Measurements from ENCODE around the gene GPHA2. TPM values are rescaled to one million over a fixed set of nuclear protein-coding genes. Genes with fewer than 3 reads are reported as not detected.

The GPHA2 gene
- total RNA-seq, 2 donors from 2014 or later, result not detected

DNA sequence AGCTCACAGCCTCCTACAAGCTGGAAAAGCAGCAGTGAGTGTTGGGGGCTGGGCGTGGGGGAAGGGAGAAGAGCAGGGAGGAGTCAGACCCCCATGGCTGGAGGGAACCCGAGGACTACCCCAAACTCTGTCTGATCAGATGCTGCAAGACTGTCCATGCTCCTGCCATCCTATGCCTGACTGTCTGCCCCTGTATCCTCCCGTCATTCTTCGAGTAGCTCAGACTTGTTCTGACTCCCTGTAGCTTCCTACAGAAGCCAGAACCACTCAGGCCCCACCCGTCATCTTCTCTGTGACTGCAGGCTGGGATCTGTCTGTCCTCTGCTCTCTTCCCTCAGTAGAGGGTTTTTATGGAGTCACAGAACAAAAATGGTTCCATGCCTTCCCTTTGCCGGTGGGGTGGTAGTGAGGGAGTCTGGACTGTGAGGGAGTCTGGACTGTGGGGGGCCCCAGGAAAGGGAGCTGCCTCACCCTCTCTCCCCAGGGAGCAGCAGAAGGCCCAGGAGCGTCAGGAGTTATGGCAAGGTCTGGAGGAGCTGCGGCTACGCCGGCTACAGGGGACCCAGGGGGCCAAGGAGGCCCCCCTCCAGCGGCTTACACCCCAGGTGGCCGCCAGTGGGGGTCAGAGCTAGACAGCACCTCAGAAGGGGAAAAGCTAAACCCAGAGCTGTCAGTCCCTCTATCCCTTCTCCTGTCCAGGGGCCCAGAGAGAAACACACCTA is 2.3 kb downstream of the GPHA2 start:
- DNase-seq, result no peak
- ATAC-seq, result no peak
- intact Hi-C loops (cut with DNase I), result loop anchor here in 1 of 2 donors (10.0 kb wide), 1 partner anchor 71 kb away; no protein-coding TSS in a partner anchor

GRCh38 chr11:64932324-64932723 is 3.4 kb downstream of the GPHA2 start:
- no peak for DNase-seq
- intact Hi-C loops (cut with DNase I), result loop anchor here in 1 of 2 donors (10.0 kb wide), 1 partner anchor 72 kb away; no protein-coding TSS in a partner anchor
- ATAC-seq, result no peak

GRCh38 chr11:64931290-64931689 is 4.4 kb downstream of the GPHA2 start:
- intact Hi-C loops (cut with DNase I), result loop anchor here in 1 of 2 donors (10.0 kb wide), 1 partner anchor 74 kb away; no protein-coding TSS in a partner anchor
- ATAC-seq, result no peak
- no peak for DNase-seq

GRCh38 chr11:64930340-64930739 is 5.4 kb downstream of the GPHA2 start:
- ATAC-seq, result no peak
- intact Hi-C loops (cut with DNase I), result loop anchor here in 1 of 2 donors (10.0 kb wide), 1 partner anchor 74 kb away; no protein-coding TSS in a partner anchor
- DNase-seq, result no peak

- DNase-seq (no peak), ATAC-seq (no peak)
- intact Hi-C loops (cut with DNase I), result loop anchor here in 1 of 2 donors (10.0 kb wide), 1 partner anchor 75 kb away; no protein-coding TSS in a partner anchor
Measured at GRCh38 chr11:64929625-64930024, 6.1 kb downstream of the GPHA2 start.

DNA sequence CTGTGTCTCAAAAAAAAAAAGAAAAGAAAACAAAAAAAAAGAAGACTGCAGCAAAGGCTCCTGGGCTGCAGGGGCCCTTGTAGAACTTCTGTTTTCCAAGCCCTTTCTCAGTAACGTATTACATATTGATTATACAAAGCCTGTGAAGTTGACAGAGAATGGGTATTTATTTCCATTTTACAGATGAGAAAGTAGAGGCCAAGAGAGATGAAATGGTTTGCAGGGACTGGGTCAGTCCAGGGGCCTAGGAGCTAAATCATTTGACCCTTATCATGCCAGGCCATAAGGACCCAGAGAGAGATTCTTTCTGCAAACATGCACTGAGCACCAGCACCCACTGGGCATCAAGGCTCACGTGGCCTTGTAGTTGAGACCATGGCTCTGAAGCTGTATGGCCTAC is 6.7 kb downstream of the GPHA2 start:
- ATAC-seq (no peak), DNase-seq (no peak)
- intact Hi-C loops (cut with DNase I), result no loop called here

DNA sequence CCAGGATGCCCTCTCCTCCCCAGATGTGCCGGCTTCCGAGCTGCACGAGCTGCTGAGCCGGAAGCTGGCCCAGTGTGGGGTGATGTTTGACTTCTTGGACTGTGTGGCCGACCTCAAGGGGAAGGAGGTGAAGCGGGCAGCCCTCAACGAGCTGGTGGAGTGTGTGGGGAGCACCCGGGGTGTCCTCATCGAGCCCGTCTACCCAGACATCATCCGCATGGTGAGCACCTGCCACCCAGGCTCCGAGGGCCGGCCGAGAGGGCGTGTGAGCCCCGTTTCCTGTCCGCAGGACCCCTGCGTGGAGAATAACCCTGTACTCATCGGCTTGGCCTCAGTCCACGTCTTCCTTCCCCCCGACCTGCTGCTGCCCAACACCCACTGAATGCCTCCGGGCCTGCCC is 9.0 kb downstream of the GPHA2 start:
- DNase-seq (no peak), ATAC-seq (no peak)
- intact Hi-C loops (cut with DNase I), result no loop called here

- ATAC-seq, result no peak
- DNase-seq, result peak; percentile 39
- intact Hi-C loops (cut with DNase I), result no loop called here
Measured at GRCh38 chr11:64925536-64926436, 9.9 kb downstream of the GPHA2 start.

DNA sequence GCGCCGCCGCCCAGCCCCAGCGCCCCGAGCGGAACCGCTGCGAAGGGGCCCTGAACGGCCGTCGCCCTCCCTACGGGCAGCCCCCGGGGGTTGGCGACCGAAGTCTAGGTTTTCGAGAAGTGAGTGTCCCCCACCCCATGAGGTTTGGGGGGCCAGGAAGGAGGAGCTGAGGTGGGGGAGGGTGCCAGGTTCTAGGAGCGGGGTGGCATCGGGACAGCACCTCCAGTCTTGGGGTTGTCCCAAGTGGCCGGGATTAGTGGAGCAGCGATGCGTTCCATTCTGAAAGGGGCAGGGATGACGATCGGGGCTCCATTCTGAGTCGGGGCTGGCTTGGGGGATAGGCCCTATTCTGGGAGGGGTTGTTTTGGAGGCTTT is 10.8 kb downstream of the GPHA2 start:
- ATAC-seq, result peak; percentile 4 to 8
- intact Hi-C loops (cut with DNase I), result no loop called here
- DNase-seq, result peak; percentile 41

GRCh38 chr11:64923944-64924909 is 11.5 kb downstream of the GPHA2 start, which contains the start of gene PPP2R5B:
PPP2R5B (plus strand) TSS chr11:64924689; CDS start chr11:64925735, 1,046 bp downstream.
- intact Hi-C loops (cut with DNase I), result no loop called here
- ATAC-seq, result peak; percentile 96 to 98

GRCh38 chr11:64923151-64923661 is 12.5 kb downstream of the GPHA2 start:
- intact Hi-C loops (cut with DNase I), result no loop called here
- DNase-seq (no peak), ATAC-seq (no peak)

More at GRCh38 chr11:64923944-64924909, 11.5 kb downstream of the GPHA2 start, which contains the start of gene PPP2R5B:
- peak; percentile 95 for DNase-seq

- DNase-seq (no peak), ATAC-seq (no peak)
- intact Hi-C loops (cut with DNase I), result no loop called here
Measured at GRCh38 chr11:64921384-64921783, 14.3 kb downstream of the GPHA2 start.

GRCh38 chr11:64920124-64920523 is 15.6 kb downstream of the GPHA2 start:
- DNase-seq (no peak), ATAC-seq (no peak)
- intact Hi-C loops (cut with DNase I), result no loop called here

DNA sequence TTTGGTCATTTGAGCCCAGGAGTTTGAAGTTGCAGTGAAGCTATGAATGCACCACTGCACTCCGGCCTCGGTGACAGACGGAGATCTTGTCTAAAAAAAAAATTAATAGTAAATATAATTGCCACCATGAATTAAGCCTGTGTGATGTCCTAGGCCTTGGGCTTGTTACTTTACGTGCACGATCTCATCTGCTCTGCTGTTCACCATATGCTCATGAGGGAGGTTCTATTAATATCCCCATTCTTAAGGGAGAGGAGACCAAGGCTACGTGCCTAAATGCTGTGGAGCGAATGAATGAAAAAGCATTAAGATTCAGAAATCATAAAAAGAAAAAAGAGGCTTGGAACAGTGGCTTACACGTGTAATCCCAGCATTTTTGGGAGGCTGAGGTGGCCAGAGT is 16.1 kb downstream of the GPHA2 start:
- intact Hi-C loops (cut with DNase I), result no loop called here
- DNase-seq (no peak), ATAC-seq (no peak)

- intact Hi-C loops (cut with DNase I), result no loop called here
- DNase-seq (no peak), ATAC-seq (no peak)
Measured at GRCh38 chr11:64918017-64918416, 17.7 kb downstream of the GPHA2 start.

DNA sequence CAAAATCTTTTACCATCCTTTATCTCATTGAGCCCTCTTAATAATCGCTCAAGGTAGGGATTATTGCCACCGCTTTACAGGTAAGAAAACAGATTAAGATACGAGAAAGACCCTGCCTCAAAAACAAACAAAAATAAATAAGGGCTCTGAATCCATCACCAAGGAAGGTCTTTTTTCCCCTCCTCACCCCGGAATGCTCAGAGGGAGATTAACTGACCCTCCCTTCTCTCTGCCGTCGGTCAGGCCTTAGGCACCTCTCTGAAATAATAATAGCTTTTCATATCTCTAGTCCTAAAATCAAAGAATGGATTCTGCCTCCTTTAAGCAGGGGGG is 18.1 kb downstream of the GPHA2 start:
- intact Hi-C loops (cut with DNase I), result no loop called here
- ATAC-seq (no peak), DNase-seq (no peak)

DNA sequence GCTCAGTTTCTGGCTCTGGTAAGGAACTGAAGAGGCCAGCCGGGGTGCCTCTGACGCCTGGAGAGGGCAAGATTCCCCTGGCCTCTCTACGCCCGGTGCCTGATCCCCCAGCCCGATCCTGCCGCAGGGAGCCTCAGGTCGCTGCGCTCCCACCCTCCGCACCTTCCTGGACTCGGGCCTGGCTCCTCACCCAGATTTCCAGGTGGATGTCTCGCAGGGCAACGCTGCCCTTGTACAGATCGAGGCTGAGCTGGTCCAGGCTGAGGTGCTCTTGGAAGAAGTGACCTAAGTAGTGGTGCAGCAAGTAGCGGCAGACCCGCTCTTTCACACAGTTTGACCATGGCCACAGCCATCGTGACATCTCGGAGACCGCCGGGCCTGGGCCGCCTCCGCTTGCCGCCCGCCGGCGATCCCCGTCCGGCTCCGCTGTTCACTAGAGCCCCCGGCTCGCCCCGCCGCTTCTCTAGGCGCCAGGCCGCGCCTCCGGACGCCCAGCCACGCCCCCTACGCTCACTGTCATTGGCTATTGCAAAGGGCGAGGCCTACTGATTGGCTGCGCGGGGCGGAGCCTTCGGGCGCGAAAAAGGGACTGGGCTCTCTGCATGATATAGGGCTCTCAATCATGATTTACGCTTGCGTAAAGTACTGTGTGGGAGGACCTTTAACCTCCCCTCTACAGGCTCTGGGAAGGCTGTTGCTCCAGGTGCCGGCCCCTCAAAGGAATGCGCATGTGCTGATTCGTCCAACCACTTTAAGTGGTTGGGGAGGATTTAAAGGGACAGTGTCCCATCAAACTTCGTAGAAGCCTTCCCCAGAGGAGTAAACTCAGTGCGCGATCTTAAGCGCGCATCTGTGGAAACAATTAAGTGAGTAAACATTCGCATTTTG is 18.7 kb downstream of the GPHA2 start, which contains the start of gene ATG2A:
Gene ATG2A, minus strand, starts transcription at position 435 of the 888 bp plus-strand sequence. Its CDS starts 74 bp downstream, at position 361.
- ATAC-seq (peak; percentile 98), DNase-seq (peak; percentile 99)
- intact Hi-C loops (cut with DNase I), result no loop called here
